GM12878 (cell line): Measurements from ENCODE around the gene PLK5. TPM values are rescaled to one million over a fixed set of nuclear protein-coding genes. Genes with fewer than 3 reads are reported as not detected.

Experiments used
- ATAC-seq: fragments of 200-7000 bp; cut with Tn5 transposase; 3 replicates; pipeline ENCODE4 v1.9.1; 2020; ENCODE audit warnings: mild to moderate bottlenecking, moderate library complexity
- BruUV-seq: library from RNA; stranded (reverse); fragments of 400-500 nt; replicated peaks from 2 replicates; lab custom pipeline; 2021; lab: Mats Ljungman, UMichigan
- CTCF ChIA-PET: fragments of 300-600 bp; sonication (Branson Sonifier 250); formaldehyde crosslinking; extraction: SDS; loops from one replicate; lab custom pipeline; 2021; ENCODE audit warnings: inconsistent platforms; lab: Yijun Ruan, JAX
- POLR2A ChIA-PET: fragments of 350-600 bp; formaldehyde crosslinking; extraction: SDS; loops from one replicate; lab custom pipeline; 2021; ENCODE audit warnings: inconsistent platforms; lab: Charles Lee
- RAD21 ChIA-PET: fragments of 300-600 bp; sonication (Branson Sonifier 250); formaldehyde crosslinking; loops from one replicate; lab custom pipeline; 2023; ENCODE audit warnings: antibody characterized with exemption; ENCODE audit not compliant: unreplicated experiment; lab: Charles Lee
- SMC1A ChIA-PET: fragments of 300-600 bp; sonication (Branson Sonifier 250); formaldehyde crosslinking; loops from one replicate; lab custom pipeline; 2023; ENCODE audit not compliant: unreplicated experiment, uncharacterized antibody; lab: Charles Lee
- DNase-seq: peaks from one replicate; pipeline ENCODE4 v3.0.0-alpha.2; 2011; ENCODE audit warnings: low read depth, low spot score
- FAIRE-seq: peaks from 3 replicates; lab custom pipeline; 2011; peaks lifted over from hg19 to GRCh38; lab: Jason Lieb, UNC
- H2AFZ ChIP-seq: 2 replicates; pipeline ENCODE4 v1.6.0; 2011; ENCODE audit warnings: low read depth, low read length, control low read depth; ENCODE audit not compliant: control insufficient read depth
- H3K27ac ChIP-seq: 2 replicates; pipeline ENCODE4 v1.5.1; 2011; ENCODE audit warnings: control low read depth; ENCODE audit not compliant: control insufficient read depth, insufficient read depth
- H3K27me3 ChIP-seq, 2 experiments: replicated peaks in 1 of 2; 2 replicates each; pipeline versions ENCODE4 v1.6.0 to v1.6.1; 2011; ENCODE audit warnings: low read length in 1 of 2; ENCODE audit not compliant: control insufficient read depth in 2 of 2, insufficient read depth in 2 of 2
- H3K36me3 ChIP-seq, 2 experiments: 2 replicates each; pipeline ENCODE4 v1.5.1; 2011; ENCODE audit warnings: low read length in 1 of 2; ENCODE audit not compliant: control insufficient read depth in 2 of 2, insufficient read depth in 2 of 2
- H3K4me1 ChIP-seq: 2 replicates; pipeline ENCODE4 v1.6.1; 2011; ENCODE audit warnings: mild to moderate bottlenecking, low read length, moderate library complexity, mixed read lengths; ENCODE audit not compliant: control insufficient read depth, insufficient read depth
- H3K4me2 ChIP-seq: 2 replicates; pipeline ENCODE4 v1.6.0; 2011; ENCODE audit warnings: control low read depth; ENCODE audit not compliant: control insufficient read depth, insufficient read depth
- H3K4me3 ChIP-seq: fragments of 200-600 bp; sonication (generic); 2 replicates; pipeline ENCODE4 v1.5.1; 2016
- H3K79me2 ChIP-seq: 2 replicates; pipeline ENCODE4 v1.6.0; 2011; ENCODE audit warnings: low read length; ENCODE audit not compliant: control insufficient read depth, insufficient read depth
- H3K9ac ChIP-seq: 2 replicates; pipeline ENCODE4 v1.8.0; 2011; ENCODE audit warnings: low read length, control low read depth, mixed read lengths; ENCODE audit not compliant: control insufficient read depth, insufficient read depth
- H3K9me3 ChIP-seq: replicated peaks from 3 replicates; pipeline ENCODE4 v1.5.1; 2011; ENCODE audit warnings: mild to moderate bottlenecking, low read length; ENCODE audit not compliant: control insufficient read depth, insufficient read depth
- H4K20me1 ChIP-seq: 2 replicates; pipeline ENCODE4 v1.6.0; 2011; ENCODE audit not compliant: control insufficient read depth, insufficient read depth
- BACH1 ChIP-seq: fragments of 450-650 bp; IDR thresholded peaks from 2 replicates; pipeline ENCODE4 v1.6.1; 2017; ENCODE audit warnings: mild to moderate bottlenecking, borderline replicate concordance
- CBX5 ChIP-seq: sonication (generic); IDR thresholded peaks from 2 replicates; pipeline ENCODE4 v1.6.1; 2016; ENCODE audit warnings: low read depth, moderate library complexity, mild to moderate bottlenecking, inconsistent platforms
- E4F1 ChIP-seq: fragments of 450-650 bp; IDR thresholded peaks from 2 replicates; pipeline ENCODE4 v1.6.1; 2018; ENCODE audit warnings: borderline replicate concordance, mild to moderate bottlenecking; ENCODE audit not compliant: partially characterized antibody
- LARP7 ChIP-seq: fragments of 450-650 bp; IDR thresholded peaks from 2 replicates; pipeline ENCODE4 v1.6.1; 2017; ENCODE audit warnings: mild to moderate bottlenecking
- MYB ChIP-seq: fragments of 150-350 bp; IDR thresholded peaks from 2 replicates; pipeline ENCODE4 v1.6.1; 2014; ENCODE audit warnings: mild to moderate bottlenecking, low read depth, low read length, borderline replicate concordance
- NFYA ChIP-seq: IDR thresholded peaks from 2 replicates; pipeline ENCODE4 v1.6.1; 2011; ENCODE audit warnings: low read depth, mild to moderate bottlenecking, low read length, improper control_type of control experiment, borderline replicate concordance
- RAD21 ChIP-seq: IDR thresholded peaks from 2 replicates; pipeline ENCODE4 v1.6.1; 2011; ENCODE audit warnings: mild to moderate bottlenecking, low read depth, low read length, moderate library complexity; ENCODE audit not compliant: insufficient read depth
- RELB ChIP-seq: fragments of 450-650 bp; IDR thresholded peaks from 2 replicates; pipeline ENCODE4 v1.6.1; 2017; ENCODE audit warnings: low read depth, mild to moderate bottlenecking, moderate library complexity
- SMARCA5 ChIP-seq: fragments of 450-650 bp; IDR thresholded peaks from 2 replicates; pipeline ENCODE4 v1.6.1; 2017; ENCODE audit warnings: mild to moderate bottlenecking
- SMC3 ChIP-seq: IDR thresholded peaks from 2 replicates; pipeline ENCODE4 v1.6.1; 2011; ENCODE audit warnings: low read length, improper control_type of control experiment, borderline replicate concordance
- SP1 ChIP-seq: IDR thresholded peaks from one replicate; pipeline ENCODE4 v1.6.1; 2011; ENCODE audit warnings: low read depth, low read length
- STAT3 ChIP-seq: IDR thresholded peaks from 2 replicates; pipeline ENCODE4 v1.6.1; 2011; ENCODE audit warnings: low read depth, low read length, improper control_type of control experiment
- TCF7 ChIP-seq: IDR thresholded peaks from 2 replicates; pipeline ENCODE4 v1.6.1; 2014; ENCODE audit warnings: antibody characterized with exemption, borderline replicate concordance
- ZBED1 ChIP-seq: IDR thresholded peaks from 2 replicates; pipeline ENCODE4 v1.6.1; 2016; ENCODE audit warnings: borderline replicate concordance
- ZBTB11 ChIP-seq: fragments of 450-650 bp; formaldehyde crosslinking; IDR thresholded peaks from 2 replicates; pipeline ENCODE4 v1.5.0; 2022; ENCODE audit warnings: mild to moderate bottlenecking, missing genetic modification characterization
- ZNF24 ChIP-seq: fragments of 450-650 bp; IDR thresholded peaks from 2 replicates; pipeline ENCODE4 v1.6.1; 2017; ENCODE audit warnings: antibody characterized with exemption, mild to moderate bottlenecking
- ZSCAN29 ChIP-seq: fragments of 450-650 bp; IDR thresholded peaks from 2 replicates; pipeline ENCODE4 v1.6.1; 2017; ENCODE audit warnings: mild to moderate bottlenecking, moderate library complexity
- WGBS: methylation state at CpG from one replicate; pipeline ENCODE4 v1.1.6; 2016; ENCODE audit warnings: low lambda C conversion rate; ENCODE audit not compliant: insufficient replicate concordance, insufficient coverage; ENCODE audit errors: missing lambda C conversion rate; 5-methylcytosine and 5-hydroxymethylcytosine counted together
- in situ Hi-C: fragments of 300-500 bp; cut with MboI; formaldehyde crosslinking; loops from 9 replicates; pipeline ENCODE4 v1.14.3; 2018; ENCODE audit warnings: mixed read lengths
- intact Hi-C: fragments of 100-400 bp; cut with micrococcal nuclease; formaldehyde crosslinking; loops from one replicate; pipeline ENCODE4 v1.14.2; 2022; ENCODE audit not compliant: unreplicated experiment
- polyA plus RNA-seq, 11 experiments: library from polyadenylated mRNA; depleted of rRNA in 4 of 11; unstranded in 6 of 11; stranded (reverse) in 5 of 11; fragments of >200 nt; fragmentation: Nextera tagmentation in 4 of 11; fragmentation: Illumina TruSeq in 1 of 11; extraction: Ambion mirVana in 4 of 11; extraction: Trizol in 1 of 11; gene quantifications; 1 replicate in 1 of 11; 2 replicates in 10 of 11; pipeline versions ENCODE4 v1.2.1 to v1.2.3, GENCODE V29; 2011 to 2016; ENCODE audit warnings: inconsistent platforms in 2 of 11, missing spikeins in 2 of 11, low read depth in 1 of 11
- total RNA-seq, 4 experiments: library from RNA; depleted of rRNA in 3 of 4; stranded (reverse); fragments of >200 nt in 3 of 4; fragmentation: Illumina TruSeq in 1 of 4; extraction: Trizol in 1 of 4; gene quantifications; 2 replicates each; pipeline versions ENCODE4 v1.2.1 to v1.2.3, GENCODE V29; 2013 to 2021

PLK5 gene
- total and polyA plus RNA-seq, 10 of the 15 experiments (the other 5 are each of a cell fraction or from before 2014, with no cell fraction given) = 0.13 TPM; not detected in 9

GRCh38 chr19:1513499-1514294 lies 10.2 kb upstream of the PLK5 start (continued):
- TF ChIP-seq SP1 = no peak
- TF ChIP-seq TCF7 = no peak
- peak; percentile 37; the same call in 1 of the 2 replicates for TF ChIP-seq RAD21
- TF ChIP-seq ZSCAN29 = no peak
- no peak for TF ChIP-seq MYB
- no peak for TF ChIP-seq BACH1

GRCh38 chr19:1514295-1514661 lies 9.6 kb upstream of the PLK5 start:
- H3K4me1 ChIP-seq = no peaks in the 10 kb centered on the region
- ChIA-PET POLR2A (no interaction called here), SMC1A (no interaction called here), CTCF (interaction anchor here (0.9 kb wide), 1 partner anchor 12 kb away, joined by 4 read pairs; no protein-coding TSS in a partner anchor), RAD21 (no interaction called here)
- H3K36me3 ChIP-seq = no peaks in the 10 kb centered on the region
- in situ Hi-C loops (no loop called here), intact Hi-C loops (no loop called here)
- H3K4me2 ChIP-seq = no peak overlapping the region
- no peak for ATAC-seq
- no peaks in the 10 kb centered on the region for H3K9me3 ChIP-seq
- H4K20me1 ChIP-seq = no peaks in the 10 kb centered on the region
- H3K27me3 ChIP-seq = no peaks in the 10 kb centered on the region; a peak in 1 of 4 replicates
- H3K27ac ChIP-seq = no peak overlapping the region
- no peak overlapping the region for H3K4me3 ChIP-seq
- H2AFZ ChIP-seq = no peak overlapping the region
- BruUV-seq = no TSS peak
- H3K79me2 ChIP-seq = no peaks in the 10 kb centered on the region
- H3K9ac ChIP-seq = no peak overlapping the region
- no peak for FAIRE-seq
- 58% methylated on average over 10 of the region's 10 CpGs for WGBS
- DNase-seq = no peak
- no peak for TF ChIP-seq SMC3
- TF ChIP-seq E4F1 = no peak
- TF ChIP-seq CBX5 = no peak
- no peak for TF ChIP-seq STAT3
- no peak for TF ChIP-seq ZNF24
- no peak for TF ChIP-seq ZBTB11
- no peak for TF ChIP-seq ZBED1
- no peak for TF ChIP-seq LARP7
- TF ChIP-seq NFYA = no peak
- TF ChIP-seq SMARCA5 = no peak
- no peak for TF ChIP-seq RELB
